GM19468 (cell line): ENCODE data around the gene CBLC.

Source experiments
- ATAC-seq: cut with Tn5 transposase; IDR thresholded peaks from one replicate; pipeline ENCODE4 v1.9.1; 2021; ENCODE audit warnings: mild to moderate bottlenecking, moderate library complexity, moderate number of reproducible peaks; ENCODE audit not compliant: unreplicated experiment; ENCODE audit errors: extremely low read depth

Gene CBLC

DNA sequence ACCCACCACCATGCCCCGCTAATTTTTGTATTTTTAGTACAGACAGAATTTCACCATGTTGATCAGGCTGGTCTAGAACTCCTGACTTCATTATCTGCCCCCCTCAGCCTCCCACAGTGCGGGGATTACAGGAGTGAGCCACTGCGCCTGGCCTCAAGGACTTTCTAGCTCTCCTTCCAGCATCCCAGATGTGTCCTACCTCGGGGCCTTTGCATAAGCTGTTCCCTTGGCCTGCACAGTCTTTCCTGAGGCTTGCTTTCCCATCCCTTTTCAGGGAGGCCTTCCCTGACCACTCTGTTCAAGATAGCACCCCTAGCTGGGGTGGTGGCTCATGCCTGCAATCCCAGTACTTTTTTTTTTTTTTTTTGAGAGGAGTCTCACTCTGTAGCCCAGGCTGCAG, 16.9 kb downstream of the CBLC start:
- ATAC-seq = no peak

DNA sequence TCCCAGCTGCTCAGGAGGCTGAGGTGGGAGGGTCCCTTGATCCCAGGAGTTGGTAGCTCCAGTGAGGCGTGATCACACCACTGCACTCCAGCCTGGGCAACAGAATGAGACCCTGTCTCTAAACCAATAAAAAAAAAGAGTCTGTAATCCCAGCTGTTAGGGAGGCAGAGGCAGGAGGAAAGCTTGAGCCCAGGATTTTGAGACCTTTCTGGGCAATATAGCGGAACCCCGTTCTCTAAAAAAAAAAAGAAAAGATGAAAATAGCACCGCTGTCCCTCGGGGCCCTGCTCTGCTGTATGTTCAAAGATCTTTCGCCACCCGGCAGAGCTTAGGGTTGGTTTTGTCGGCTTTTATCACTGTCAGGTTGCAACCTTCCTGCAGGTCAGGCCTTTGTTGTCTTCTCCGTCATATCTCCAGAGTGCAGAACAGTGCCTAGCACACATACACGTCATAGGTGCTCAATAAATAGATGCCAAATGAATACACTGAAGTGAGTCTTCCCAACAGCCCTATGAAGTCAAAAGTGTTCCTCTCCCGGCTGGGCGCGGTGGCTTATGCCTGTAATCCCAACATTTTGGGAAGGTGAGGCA, 17.8 kb downstream of the CBLC start:
- ATAC-seq = no peak

GRCh38 chr19:44796701-44797115, 19.0 kb downstream of the CBLC start:
- ATAC-seq = no peak

DNA sequence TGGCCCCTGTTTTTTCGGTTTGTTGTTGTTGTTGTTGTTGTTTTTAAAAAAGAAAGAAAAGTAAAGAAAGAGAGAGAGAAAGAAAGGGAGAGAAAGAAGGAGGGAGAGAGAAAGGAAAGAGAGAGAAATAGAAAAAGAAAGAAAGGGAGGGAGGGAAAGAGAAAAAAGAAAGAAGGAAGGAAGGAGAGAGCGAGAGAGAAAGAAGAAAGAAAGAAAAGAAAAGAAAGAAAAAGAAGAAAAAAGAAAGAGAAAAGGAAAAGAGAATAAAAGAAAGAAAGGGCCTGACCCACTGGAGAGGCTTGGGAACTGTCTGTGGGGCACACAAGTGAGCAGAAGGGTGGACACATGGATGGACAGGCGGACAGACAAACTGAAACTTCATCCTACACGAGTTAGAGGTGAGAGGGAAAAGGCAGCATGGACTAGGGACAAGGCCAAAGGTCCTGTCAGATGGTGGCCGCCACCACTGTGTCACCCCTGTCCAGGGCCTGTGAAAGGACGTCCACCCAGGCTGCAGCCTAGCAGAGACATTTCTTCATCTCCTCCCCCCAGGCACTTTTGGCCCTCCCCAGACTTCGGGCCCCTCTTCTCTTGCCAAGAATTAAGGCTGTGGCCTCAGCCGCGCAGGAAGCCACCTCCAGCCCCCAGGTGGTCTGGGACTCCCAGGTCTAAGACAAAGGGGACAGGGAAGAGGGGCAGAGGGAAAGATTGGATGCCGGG, 22.1 kb downstream of the CBLC start:
- no peak for ATAC-seq

DNA sequence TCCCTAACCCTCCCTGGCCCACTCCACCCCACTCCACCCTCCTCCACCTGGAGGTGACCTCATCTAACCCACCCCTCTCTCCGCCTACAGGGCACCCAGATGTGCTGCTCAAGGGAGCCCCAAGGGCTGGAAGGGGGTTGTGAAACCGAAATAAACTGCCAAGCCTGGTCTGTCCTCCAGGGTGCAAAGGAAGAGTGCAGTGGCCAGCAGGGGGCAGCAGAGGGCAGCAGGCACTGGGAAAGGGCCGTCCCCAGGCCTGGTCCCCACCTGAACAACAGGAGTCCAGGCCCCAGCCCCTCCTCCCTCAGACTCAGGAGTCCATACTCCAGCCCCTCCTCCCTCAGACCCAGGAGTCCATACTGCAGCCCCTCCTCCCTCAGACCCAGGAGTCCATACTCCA, 22.8 kb downstream of the CBLC start:
- ATAC-seq = peak; percentile 68

DNA sequence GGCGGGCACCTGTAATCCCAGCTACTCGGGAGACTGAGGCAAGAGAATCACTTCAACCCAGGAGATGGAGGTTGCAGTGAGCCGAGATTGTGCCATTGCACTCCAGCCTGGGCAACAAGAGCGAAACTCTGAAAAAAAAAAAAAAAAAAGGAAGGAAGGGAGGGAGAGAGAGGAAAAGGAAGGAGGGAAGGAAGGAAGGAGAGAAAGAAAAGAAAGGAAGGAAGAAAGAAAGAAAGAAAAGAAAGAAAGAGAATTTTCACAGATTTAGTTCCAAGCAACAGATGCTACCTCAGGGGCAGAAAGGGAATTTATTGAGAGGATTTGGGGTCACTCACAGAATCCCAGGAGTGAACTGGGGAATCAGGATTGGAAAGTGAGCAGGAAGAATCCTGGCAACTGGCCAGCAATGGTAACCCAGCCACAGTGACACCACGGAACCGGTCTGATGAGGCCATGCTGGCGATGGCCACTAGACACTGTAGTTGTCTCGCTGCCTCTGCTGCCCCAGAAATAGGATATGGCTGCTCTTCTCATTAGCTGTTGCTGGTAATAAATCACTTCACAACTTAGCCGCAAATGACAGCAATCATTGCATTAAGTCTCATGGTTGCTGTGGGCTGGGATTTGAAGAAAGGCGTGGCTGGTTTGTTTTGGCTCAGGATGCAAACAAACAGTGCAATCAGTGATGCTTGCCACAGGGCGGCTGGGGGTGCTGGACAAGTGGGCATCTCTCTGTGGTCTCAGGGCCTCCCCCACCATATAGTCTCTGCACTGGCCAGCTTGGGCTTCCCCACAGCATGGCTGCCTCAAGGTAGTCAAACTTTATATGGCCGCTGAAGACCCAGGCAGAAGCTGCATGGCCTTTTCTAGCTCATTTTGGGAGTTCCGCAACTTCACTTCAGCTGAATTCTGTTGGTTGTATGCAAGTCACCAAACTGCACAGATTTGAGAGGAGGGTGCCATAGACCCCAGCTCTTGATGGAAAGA, 26.0 kb downstream of the CBLC start:
- no peak for ATAC-seq

DNA sequence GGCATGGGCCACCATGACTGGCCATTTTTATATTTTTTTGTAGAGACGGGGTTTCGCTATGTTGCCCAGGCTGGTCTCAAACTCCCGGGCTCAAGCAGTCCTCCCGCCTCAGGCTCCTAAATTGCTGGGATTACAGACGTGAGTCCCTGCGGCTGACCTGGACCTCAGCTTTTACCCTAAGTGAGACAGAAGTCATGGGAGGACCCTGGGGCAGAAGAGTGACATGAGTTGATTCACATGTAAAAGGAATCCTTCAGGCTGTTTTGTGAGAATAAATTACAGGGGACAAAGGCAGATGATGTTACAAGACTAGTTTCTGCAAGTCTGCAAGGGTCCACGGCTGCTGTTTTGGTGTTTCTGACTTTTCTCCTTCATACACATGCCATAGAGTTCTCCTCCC, 28.6 kb downstream of the CBLC start:
- ATAC-seq = no peak

DNA sequence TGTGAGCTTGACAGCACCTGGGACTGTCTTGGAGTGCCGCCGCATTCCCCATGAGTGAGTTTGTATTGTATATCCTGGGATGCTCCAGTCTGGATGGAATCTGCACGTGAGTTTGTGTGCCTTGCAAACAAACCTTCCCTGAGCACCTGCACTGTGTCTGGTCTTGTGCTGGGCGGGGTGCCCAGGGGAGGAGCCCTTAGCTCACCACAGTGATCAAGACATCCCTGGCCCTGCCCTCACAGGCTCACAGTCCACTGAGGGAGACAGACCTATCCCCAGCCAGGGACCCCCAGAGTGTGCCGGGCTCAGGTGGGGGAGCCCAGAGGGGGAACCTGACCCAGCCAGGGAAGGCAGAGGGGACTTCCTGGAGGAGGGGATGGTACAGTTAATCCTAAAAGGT, 29.5 kb downstream of the CBLC start:
- ATAC-seq = no peak

DNA sequence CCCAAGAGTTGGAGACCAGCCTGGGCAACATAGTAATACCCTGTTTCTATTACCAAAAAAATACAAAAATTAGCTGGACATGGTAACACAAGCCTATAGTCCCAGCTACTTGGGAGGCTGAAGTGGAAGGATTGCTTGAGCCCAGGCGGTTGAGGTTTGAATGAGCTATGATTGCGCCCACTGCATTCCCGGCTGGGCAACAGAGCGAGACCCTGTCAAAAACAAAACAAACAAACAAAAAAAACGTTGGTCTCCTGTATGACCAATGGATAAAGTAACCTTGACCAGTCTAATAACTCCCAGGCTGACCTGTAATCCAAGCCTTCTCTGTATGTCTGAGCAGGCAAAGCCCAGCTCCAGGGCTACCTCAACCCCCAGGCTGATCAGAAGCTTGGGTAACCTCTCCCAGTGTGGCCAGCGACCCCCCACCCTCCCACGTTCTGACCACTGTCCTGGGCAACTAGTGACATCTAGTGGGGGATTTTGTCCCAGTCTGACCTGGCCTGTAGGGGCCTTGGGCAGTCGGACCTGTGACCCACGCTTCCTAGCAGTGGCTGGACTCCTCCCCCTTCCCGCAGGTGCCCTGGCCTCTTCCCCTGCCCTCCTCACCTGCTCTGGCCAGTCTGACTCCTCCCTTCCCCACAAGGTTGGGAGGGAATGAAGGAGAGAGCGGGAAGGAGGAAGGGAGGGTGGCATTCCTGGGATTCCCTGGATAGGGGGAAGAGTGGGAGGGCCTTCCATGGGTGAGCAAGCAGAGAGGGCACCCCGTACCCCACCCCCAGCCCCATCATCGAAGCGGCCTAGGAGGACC, 30.2 kb downstream of the CBLC start:
- ATAC-seq = no peak

DNA sequence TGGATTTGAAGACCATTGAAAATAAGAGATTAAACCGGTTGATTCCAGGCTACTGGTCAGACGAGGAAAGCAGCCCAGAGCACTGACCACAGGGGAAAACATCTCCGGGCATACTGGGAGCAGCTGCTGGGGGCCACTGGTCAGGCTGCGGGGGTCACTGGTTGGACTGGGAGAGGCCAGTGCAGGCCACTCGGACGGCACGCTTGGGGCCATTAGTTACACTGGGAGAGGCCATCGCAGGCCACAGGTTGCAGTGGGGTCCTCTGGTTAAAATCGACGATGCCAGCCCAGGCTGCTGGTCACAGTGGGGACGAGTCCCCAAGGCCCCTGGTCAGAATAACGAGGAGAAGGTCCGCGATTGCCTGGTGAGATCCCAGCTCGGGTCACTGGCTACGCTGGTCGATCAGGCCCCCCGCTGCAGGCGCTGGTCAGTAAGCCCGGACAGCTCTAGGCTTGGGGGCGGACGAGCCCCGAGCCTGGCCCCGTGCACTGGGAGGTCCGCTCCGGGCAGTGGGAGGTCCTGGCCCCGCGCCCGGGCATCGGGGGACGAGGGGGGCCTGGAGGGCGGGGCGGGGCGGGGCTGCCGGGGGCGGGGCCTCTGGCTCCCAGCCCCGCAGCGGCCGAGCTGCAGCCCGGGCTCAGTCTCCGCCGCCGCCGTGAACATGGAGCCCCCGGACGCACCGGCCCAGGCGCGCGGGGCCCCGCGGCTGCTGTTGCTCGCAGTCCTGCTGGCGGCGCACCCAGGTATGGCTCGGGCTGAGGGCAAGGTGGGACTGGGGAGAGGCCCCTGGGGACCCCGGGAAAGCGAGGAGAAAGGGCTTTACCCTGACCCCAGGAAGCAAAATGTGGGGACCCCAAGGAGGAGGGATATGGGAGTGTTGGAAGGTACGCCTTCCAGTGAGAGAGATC, 31.0 kb downstream of the CBLC start, which contains the start of gene BCAM:
TSS of gene BCAM (plus strand) at position 641 of the 909 bp plus-strand sequence. CDS start at position 663, 22 bp downstream.
- no peak for ATAC-seq

DNA sequence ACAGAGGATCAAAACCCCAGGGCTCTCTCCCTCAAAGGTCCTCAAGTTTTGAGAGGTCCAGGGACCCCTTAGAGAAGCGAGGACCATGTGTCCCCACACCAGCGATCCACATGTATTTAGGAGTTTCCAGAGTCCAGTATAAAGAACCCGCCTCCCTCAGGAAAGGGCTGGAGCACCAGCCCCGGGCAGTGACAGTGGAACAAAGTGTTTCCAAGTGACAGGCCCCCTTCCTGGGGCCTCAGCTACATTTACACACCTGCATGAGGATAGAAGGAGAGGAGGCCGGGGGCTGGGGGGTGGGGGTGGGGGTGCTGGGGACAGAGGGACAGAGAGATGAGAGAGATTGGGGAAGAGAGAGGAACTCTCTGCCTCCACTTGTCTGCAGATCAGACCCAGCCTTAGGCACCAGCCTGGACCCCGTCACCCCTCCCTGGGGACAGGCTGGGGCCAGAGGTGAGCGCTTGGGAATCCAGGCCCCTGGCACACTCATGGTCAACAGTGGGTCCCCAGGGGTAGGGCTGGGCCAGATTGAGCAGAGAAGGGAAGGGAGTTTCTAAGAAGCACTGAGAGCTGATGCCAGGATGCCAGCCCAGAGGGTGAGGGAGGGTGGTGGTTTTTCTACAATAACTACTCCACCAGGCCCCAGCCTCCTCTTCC, 32.0 kb downstream of the CBLC start:
- no peak for ATAC-seq

DNA sequence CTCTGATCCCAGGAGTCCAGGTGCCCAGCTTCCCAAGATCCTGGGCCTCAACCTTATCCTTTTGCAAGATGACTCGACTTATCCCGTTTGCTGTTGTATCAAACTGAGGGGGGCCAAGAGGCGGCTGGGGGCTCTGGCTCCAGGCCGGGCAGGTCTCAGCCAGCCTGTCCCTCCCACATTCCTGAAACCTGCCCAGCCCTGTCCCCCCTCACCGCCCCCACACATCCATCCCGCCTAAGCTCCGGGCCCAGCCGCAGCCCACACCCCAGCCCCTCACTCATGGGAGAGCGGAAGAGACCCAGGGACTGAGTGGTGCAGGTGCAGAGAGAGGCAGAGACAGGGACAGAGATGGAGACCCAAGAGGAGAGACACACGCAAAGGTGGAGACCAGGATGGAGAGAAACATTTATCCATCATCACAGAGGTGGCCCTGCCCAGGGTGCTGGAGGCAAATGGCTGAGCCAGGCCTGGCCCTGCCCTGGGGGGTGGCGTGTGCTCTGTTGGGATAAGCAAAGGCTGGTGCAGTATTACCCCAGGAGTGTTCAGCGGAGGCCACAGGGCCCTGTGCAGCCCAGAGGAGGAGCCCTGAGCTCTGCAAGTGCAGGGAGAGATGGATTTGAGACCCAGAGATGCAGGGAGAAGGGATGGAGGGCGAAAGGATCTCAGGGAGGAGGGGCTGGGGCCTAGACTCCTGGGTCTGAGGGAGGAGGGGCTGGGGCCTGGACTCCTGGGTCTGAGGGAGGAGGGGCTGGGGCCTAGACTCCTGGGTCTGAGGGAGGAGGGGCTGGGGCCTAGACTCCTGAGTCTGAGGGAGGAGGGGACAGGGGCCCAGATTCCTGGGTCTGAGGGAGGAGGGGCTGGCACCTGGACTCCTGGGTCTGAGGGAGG, 32.8 kb downstream of the CBLC start:
- no peak for ATAC-seq

GRCh38 chr19:44811122-44811419, 33.4 kb downstream of the CBLC start:
- ATAC-seq = no peak

DNA sequence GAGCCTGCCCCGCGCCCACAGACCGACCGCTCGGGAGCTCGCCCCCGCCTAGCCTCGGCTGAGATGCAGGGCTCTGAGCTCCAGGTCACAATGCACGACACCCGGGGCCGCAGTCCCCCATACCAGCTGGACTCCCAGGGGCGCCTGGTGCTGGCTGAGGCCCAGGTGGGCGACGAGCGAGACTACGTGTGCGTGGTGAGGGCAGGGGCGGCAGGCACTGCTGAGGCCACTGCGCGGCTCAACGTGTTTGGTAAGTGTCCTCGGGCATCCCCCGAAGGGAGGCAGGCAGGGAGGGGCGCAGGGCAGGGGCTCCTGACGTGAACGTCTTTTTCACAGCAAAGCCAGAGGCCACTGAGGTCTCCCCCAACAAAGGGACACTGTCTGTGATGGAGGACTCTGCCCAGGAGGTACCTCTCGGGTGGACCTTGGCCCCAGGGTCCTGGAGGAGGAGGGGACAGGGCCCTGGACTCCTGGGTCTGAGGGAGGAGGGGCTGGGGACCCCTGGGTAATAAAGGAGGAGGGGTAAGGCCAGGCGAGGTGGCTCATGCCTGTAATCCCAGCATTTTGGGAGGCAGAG, 34.5 kb downstream of the CBLC start:
- ATAC-seq = no peak

DNA sequence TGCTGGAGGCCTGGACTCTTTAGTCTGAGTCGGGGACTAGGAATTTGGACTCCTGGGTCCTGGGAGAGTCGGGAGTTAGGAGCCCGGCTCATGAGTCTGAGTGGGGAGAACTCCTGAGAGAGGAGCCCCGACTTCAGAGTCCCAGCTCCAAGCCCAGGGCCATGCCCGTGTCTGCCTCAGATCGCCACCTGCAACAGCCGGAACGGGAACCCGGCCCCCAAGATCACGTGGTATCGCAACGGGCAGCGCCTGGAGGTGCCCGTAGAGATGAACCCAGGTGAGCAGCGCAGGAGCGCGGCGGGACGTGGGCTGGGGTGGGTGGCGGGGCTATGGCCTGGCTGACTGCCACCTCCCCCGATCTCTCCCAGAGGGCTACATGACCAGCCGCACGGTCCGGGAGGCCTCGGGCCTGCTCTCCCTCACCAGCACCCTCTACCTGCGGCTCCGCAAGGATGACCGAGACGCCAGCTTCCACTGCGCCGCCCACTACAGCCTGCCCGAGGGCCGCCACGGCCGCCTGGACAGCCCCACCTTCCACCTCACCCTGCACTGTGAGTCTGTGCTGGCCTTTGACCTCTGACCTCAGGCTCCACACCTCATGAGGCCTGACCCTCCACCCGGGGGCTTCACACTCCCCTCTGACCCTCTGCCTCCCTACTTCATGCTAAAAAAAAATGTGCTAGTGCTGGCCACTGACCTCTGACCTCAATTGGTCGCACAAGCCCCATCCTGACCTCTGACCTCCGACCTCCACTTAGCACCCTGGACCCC, 35.6 kb downstream of the CBLC start:
- no peak for ATAC-seq

DNA sequence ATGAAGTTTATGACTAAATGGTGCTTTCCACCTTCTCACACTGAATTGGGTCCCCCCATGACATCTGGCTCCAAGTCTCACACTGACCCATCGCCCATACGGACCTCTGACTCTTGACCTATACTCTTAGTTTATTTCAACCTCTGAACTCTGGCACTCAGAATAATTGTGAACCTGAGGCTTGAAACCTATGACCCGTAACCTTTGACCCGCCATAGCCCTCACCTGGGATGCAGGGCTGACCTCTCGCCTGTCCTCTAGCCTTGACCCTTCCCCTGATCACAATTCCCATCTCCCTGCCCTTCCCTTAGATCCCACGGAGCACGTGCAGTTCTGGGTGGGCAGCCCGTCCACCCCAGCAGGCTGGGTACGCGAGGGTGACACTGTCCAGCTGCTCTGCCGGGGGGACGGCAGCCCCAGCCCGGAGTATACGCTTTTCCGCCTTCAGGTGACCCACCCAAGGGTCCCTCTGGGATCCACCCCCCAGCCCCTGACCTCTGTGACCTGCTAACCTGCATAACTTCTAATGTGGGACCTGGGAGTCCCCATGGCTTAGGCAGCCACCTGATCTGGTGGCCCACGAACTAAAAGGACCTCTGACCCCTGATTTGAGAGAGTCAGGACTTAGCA, 36.3 kb downstream of the CBLC start:
- ATAC-seq = no peak
